HCT116 (cell line): ENCODE results near the gene AP5S1. TPM values are rescaled to one million over a fixed set of nuclear protein-coding genes. Genes with fewer than 3 reads are reported as not detected.

Experiments
- ATAC-seq: fragments of 200-7000 bp; cut with Tn5 transposase; 2 replicates; pipeline ENCODE4 v1.9.1; 2020; ENCODE audit warnings: mild to moderate bottlenecking, moderate library complexity
- BruUV-seq: library from RNA; stranded (reverse); fragments of 400-500 nt; replicated peaks from 2 replicates; lab custom pipeline; 2021; lab: Mats Ljungman, UMichigan
- CTCF ChIA-PET: fragments of 300-600 bp; sonication (Branson Sonifier 250); formaldehyde crosslinking; loops from one replicate; lab custom pipeline; 2021; ENCODE audit warnings: antibody characterized with exemption; lab: Charles Lee
- POLR2A ChIA-PET: fragments of 300-600, 350-600 bp; sonication (Branson Sonifier 250); formaldehyde crosslinking; loops from one replicate; lab custom pipeline; 2021; ENCODE audit warnings: antibody characterized with exemption; lab: Charles Lee
- RAD21 ChIA-PET, 2 experiments: fragments of 300-600 bp; sonication (Branson Sonifier 250); formaldehyde crosslinking; loops; one replicate each; lab custom pipeline; 2023; ENCODE audit warnings: low total read pairs in 2 of 2; ENCODE audit not compliant: uncharacterized antibody in 2 of 2, unreplicated experiment in 2 of 2, low non-redundant PET in 1 of 2; lab: Charles Lee
- DNase-seq: peaks from one replicate; pipeline ENCODE4 v3.0.0-alpha.2; 2010; ENCODE audit warnings: low read depth, low spot score
- H2AFZ ChIP-seq: fragments of 200-600 bp; shearing (Covaris generic), sonication (generic); 2 replicates; pipeline ENCODE4 v1.6.1; 2017; ENCODE audit warnings: low read depth, mixed run types, mixed read lengths, antibody characterized with exemption, low read length; ENCODE audit not compliant: poor library complexity, severe bottlenecking
- H3K27ac ChIP-seq: 2 replicates; pipeline ENCODE4 v1.5.1; 2012; ENCODE audit warnings: low read depth, low read length
- H3K27me3 ChIP-seq: fragments of 200-600 bp; sonication (generic); 2 replicates; pipeline ENCODE4 v1.6.1; 2016; ENCODE audit warnings: mixed run types, low read length, mixed read lengths; ENCODE audit not compliant: insufficient read depth
- H3K36me3 ChIP-seq, 2 experiments: fragments of 200-500 bp in 1 of 2; fragments of 200-600 bp in 1 of 2; sonication (Bioruptor generic) in 1 of 2; sonication (generic) in 1 of 2; 2 replicates each; pipeline versions ENCODE4 v1.5.1 to v1.6.1; 2014 to 2016; ENCODE audit warnings: low read length in 2 of 2, inconsistent platforms in 1 of 2, mixed read lengths in 1 of 2, mixed run types in 1 of 2; ENCODE audit not compliant: insufficient read depth in 2 of 2, control insufficient read depth in 1 of 2
- H3K4me1 ChIP-seq, 2 experiments: fragments of 200-600 bp in 1 of 2; sonication (generic) in 1 of 2; 2 replicates each; pipeline versions ENCODE4 v1.5.1 to v1.6.1; 2012 to 2017; ENCODE audit warnings: low read length in 2 of 2, inconsistent platforms in 1 of 2, mild to moderate bottlenecking in 1 of 2, mixed read lengths in 1 of 2, mixed run types in 1 of 2, moderate library complexity in 1 of 2; ENCODE audit not compliant: insufficient read depth in 2 of 2, control insufficient read depth in 1 of 2
- H3K4me2 ChIP-seq: fragments of 200-600 bp; sonication (generic); 2 replicates; pipeline ENCODE4 v1.6.1; 2017; ENCODE audit warnings: mixed run types, low read length, mixed read lengths
- H3K4me3 ChIP-seq, 2 experiments: fragments of 200-600 bp in 1 of 2; sonication (generic) in 1 of 2; replicated peaks in 1 of 2; 2 replicates each; pipeline ENCODE4 v1.5.1; 2011 to 2016; ENCODE audit warnings: low read length in 2 of 2, control low read depth in 1 of 2, low read depth in 1 of 2, mild to moderate bottlenecking in 1 of 2, mixed read lengths in 1 of 2, mixed run types in 1 of 2
- H3K79me2 ChIP-seq: fragments of 200-600 bp; sonication (generic); 2 replicates; pipeline ENCODE4 v1.6.1; 2017; ENCODE audit warnings: mild to moderate bottlenecking, mixed run types, low read length, moderate library complexity, mixed read lengths; ENCODE audit not compliant: insufficient read depth
- H3K9ac ChIP-seq: fragments of 200-600 bp; sonication (generic); 2 replicates; pipeline ENCODE4 v1.6.1; 2016; ENCODE audit warnings: low read length, mixed read lengths
- H3K9me2 ChIP-seq: fragments of 200-600 bp; sonication (generic), shearing (Covaris generic); 2 replicates; pipeline ENCODE4 v1.6.1; 2017; ENCODE audit warnings: mixed run types, mild to moderate bottlenecking, moderate library complexity; ENCODE audit not compliant: insufficient read depth
- H3K9me3 ChIP-seq, 2 experiments: fragments of 200-500 bp in 1 of 2; fragments of 200-600 bp in 1 of 2; sonication (Bioruptor generic) in 1 of 2; sonication (generic) in 1 of 2; 2 replicates each; pipeline ENCODE4 v1.6.1; 2014 to 2017; ENCODE audit warnings: low read length in 2 of 2, mixed read lengths in 2 of 2, inconsistent platforms in 1 of 2, low read depth in 1 of 2, mild to moderate bottlenecking in 1 of 2, mixed run types in 1 of 2, moderate library complexity in 1 of 2; ENCODE audit not compliant: control insufficient read depth in 1 of 2, insufficient read depth in 1 of 2
- H4K20me1 ChIP-seq: fragments of 200-600 bp; sonication (generic), shearing (Covaris generic); 2 replicates; pipeline ENCODE4 v1.6.1; 2017; ENCODE audit warnings: mixed run types, mild to moderate bottlenecking, moderate library complexity; ENCODE audit not compliant: insufficient read depth
- CBX3 ChIP-seq: IDR thresholded peaks from 2 replicates; pipeline ENCODE4 v1.6.1; 2012; ENCODE audit warnings: low read depth
- CTCF ChIP-seq, 3 experiments: fragments of 200-600 bp in 1 of 3; sonication (generic) in 1 of 3; IDR thresholded peaks in 2 of 3; conservative IDR thresholded peaks in 1 of 3; 2 replicates each; pipeline ENCODE4 v1.5.1; 2012 to 2017; ENCODE audit warnings: low read depth in 2 of 3, low read length in 2 of 3, antibody characterized with exemption in 1 of 3, borderline replicate concordance in 1 of 3, control low read depth in 1 of 3, mild to moderate bottlenecking in 1 of 3, mixed read lengths in 1 of 3, mixed run types in 1 of 3, moderate library complexity in 1 of 3; ENCODE audit not compliant: insufficient read depth in 1 of 3
- EGR1 ChIP-seq: IDR thresholded peaks from 2 replicates; pipeline ENCODE4 v1.6.1; 2012; ENCODE audit warnings: low read depth
- EZH2 ChIP-seq: fragments of 200-600 bp; sonication (generic); IDR thresholded peaks from 2 replicates; pipeline ENCODE4 v1.6.1; 2017; ENCODE audit warnings: antibody characterized with exemption, mixed run types
- POLR2AphosphoS5 ChIP-seq: IDR thresholded peaks from 2 replicates; pipeline ENCODE4 v1.6.1; 2011; ENCODE audit warnings: mild to moderate bottlenecking, low read depth, low read length, moderate library complexity
- REST ChIP-seq: IDR thresholded peaks from 2 replicates; pipeline ENCODE4 v1.6.1; 2012; ENCODE audit warnings: low read depth
- intact Hi-C: fragments of 100-400 bp; cut with micrococcal nuclease; formaldehyde crosslinking; loops from 2 replicates; pipeline ENCODE4 v1.10.0; 2022
- total RNA-seq: library from RNA; stranded (reverse); gene quantifications from one replicate; pipeline ENCODE4 v1.2.1, GENCODE V29; 2021; ENCODE audit not compliant: unreplicated experiment

The AP5S1 gene
- total RNA-seq, 1 experiment from 2014 or later, result 12.1 TPM

GRCh38 chr20:3865152-3865886 is 45.0 kb downstream of the AP5S1 start (continued):
- TF ChIP-seq CTCF (IDR thresholded peaks at IDR 0.05 in 2 of 3, conservative IDR thresholded peaks at IDR 0.05 in 1 of 3; ENCODE audit: borderline replicate concordance in 1 of 3, insufficient read depth in 1 of 3, low read depth in 2 of 3, low read length in 2 of 3) (no peak), CBX3 (no peak)

- peaks cover 41 to 61% of the 10 kb centered on the region in 2 experiments for H3K36me3 ChIP-seq
- BruUV-seq, result no TSS peak
- TF ChIP-seq EZH2 (no peak), CBX3 (no peak), REST (no peak), POLR2AphosphoS5 (0 out of 2 replicates have a peak, but pooled peaks have one; percentile 6), EGR1 (no peak)
- TF ChIP-seq, all 23 proteins: peak for 1
- CTCF ChIA-PET, result no interaction called here
- no peak overlapping the region for H3K9ac ChIP-seq
- POLR2A ChIA-PET, result no interaction called here
- RAD21 ChIA-PET, result no interaction called here
- DNase-seq, result no peak
- H3K27me3 ChIP-seq, result no peaks in the 10 kb centered on the region
- H3K4me3 ChIP-seq, result no peak overlapping the region
- H3K9me2 ChIP-seq, result no peaks in the 10 kb centered on the region
- no peak overlapping the region for H3K4me2 ChIP-seq
- no peak for ATAC-seq
- intact Hi-C loops, result no loop called here
- no peaks in the 10 kb centered on the region for H3K4me1 ChIP-seq
- H3K79me2 ChIP-seq, result peaks cover 6% of the 10 kb centered on the region; the same call in 1 of the 2 replicates
- H2AFZ ChIP-seq, result no peak overlapping the region
- H3K9me3 ChIP-seq, result peaks cover 0 to 7% of the 10 kb centered on the region in 2 experiments; a peak in 1 of 4 replicates
- no peaks in the 10 kb centered on the region for H4K20me1 ChIP-seq
- H3K27ac ChIP-seq, result no peak overlapping the region
These were observed 45.6 kb downstream of the AP5S1 start for GRCh38 chr20:3865887-3866407.
